GM12892 (cell line): ENCODE results near the gene RMDN3.

Source experiments
- DNase-seq: peaks from one replicate; pipeline ENCODE4 v3.0.0; 2011; ENCODE audit not compliant: insufficient read length
- FAIRE-seq: peaks from 2 replicates; lab custom pipeline; 2011; peaks lifted over from hg19 to GRCh38; lab: Jason Lieb, UNC
- POLR2A ChIP-seq: IDR thresholded peaks from 2 replicates; pipeline ENCODE4 v1.6.1; 2011; ENCODE audit warnings: low read depth, low read length, control low read depth
- POLR2AphosphoS5 ChIP-seq: IDR thresholded peaks from 2 replicates; pipeline ENCODE4 v1.6.1; 2011; ENCODE audit warnings: low read depth, low read length, control low read depth
- TAF1 ChIP-seq: IDR thresholded peaks from 2 replicates; pipeline ENCODE4 v1.6.1; 2011; ENCODE audit warnings: low read depth, mild to moderate bottlenecking, control low read depth, low read length, borderline replicate concordance

Gene RMDN3

GRCh38 chr15:40785814-40786213 is 30.8 kb upstream of the RMDN3 start:
- DNase-seq, result no peak
- no peak for FAIRE-seq
- no peak for TF ChIP-seq POLR2A
- no peak for TF ChIP-seq POLR2AphosphoS5
- no peak for TF ChIP-seq TAF1

DNA sequence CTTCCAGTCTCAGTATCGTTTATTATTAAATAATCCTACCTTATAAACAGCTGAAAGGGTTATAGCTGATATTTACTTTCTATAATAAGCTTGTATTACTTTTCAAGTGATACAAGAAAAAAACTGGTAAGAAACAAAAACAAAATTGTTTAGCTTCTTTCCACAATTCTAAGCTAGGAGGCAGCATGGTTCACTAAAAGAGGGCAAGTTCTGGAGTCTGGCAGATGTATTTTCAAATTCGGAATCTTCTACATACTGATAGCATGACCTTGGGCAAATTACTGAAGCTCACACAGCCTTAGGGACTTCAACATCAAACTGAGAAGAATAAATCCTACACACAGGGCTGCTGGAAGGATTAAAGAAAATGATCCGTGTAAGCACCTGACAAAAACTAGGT is 30.1 kb upstream of the RMDN3 start:
- no peak for TF ChIP-seq POLR2AphosphoS5
- no peak for FAIRE-seq
- DNase-seq, result no peak

- DNase-seq (peak; percentile 68), FAIRE-seq (peak; percentile 96)
- TF ChIP-seq POLR2AphosphoS5 (no peak), POLR2A (no peak)
These were observed 27.7 kb upstream of the RMDN3 start for GRCh38 chr15:40782609-40783227.

DNA sequence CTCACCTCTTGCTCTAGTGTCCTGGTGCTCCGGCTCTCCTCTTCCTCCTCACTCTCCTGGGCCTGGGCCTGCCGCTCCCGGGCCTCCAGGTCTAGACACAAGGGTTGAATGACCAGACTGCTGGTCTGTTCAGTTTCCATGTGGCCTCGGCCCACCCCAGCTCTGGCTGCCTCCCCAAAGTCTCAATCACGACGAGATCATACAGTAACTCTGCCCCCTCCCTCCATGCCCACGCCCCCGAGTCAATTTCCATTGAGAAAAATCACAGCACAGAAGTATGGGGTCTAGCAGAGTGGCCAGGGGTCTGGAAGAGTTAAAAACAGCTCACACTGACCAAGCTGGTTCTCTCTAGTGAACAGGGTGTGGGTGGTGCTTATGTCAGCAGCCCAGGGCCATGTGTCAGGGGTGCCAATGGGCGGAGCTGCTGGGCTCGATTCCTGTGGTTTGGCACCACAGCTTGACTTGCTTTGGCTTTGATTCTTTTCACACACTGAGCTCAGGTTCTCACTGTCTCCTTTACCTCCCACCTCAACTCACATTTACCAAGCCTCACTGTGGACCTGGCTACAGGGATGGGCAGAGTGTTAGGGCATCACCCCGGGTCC is 21.6 kb upstream of the RMDN3 start:
- no peak for FAIRE-seq
- TF ChIP-seq TAF1 (no peak), POLR2AphosphoS5 (no peak), POLR2A (no peak)
- no peak for DNase-seq

- FAIRE-seq (no peak), DNase-seq (no peak)
- TF ChIP-seq POLR2AphosphoS5 (no peak), POLR2A (no peak), TAF1 (no peak)
These were observed 20.9 kb upstream of the RMDN3 start for GRCh38 chr15:40775740-40776536.

DNA sequence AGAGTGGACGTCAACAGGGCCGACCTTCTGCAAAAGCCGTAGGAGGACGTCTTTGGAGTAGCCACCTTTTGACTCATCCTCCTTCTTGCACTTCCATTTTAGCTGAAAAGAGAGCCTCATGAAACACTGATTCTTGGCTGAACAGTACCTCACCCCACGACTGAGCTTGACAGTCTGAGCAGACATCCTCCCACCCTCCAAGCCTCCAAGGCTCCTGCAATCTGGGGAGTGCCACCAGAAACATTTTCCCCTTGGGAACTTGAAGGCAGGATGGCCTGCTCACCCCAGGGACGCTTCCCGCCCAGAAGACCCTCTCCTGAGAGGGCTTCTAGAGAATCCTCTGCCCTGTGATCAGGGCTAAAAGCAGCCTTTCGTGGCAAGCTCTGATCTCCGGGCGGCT is 20.0 kb upstream of the RMDN3 start:
- DNase-seq (no peak), FAIRE-seq (no peak)
- TF ChIP-seq TAF1 (no peak), POLR2A (no peak), POLR2AphosphoS5 (no peak)

DNA sequence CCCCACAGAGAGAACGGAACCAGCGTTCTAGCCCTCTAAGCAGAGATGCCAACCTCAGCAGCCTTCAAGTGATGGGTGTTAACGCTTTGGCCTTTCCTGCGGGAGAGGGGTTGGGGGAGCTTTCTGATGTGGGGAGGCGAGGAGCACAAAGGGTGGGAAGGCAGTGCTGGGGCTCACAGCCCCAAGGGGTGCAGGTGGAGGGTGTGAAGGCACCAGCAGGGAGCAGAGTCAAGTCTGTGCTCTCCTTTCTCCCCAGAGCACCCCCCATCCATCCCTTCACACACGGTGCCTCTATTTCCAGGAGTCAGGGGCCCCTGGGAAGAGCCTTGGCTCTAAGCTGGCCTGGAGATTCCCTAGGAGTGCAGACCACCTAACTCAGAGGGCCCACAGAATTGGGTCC is 18.8 kb upstream of the RMDN3 start:
- FAIRE-seq (no peak), DNase-seq (no peak)
- TF ChIP-seq TAF1 (no peak), POLR2AphosphoS5 (no peak), POLR2A (no peak)

DNA sequence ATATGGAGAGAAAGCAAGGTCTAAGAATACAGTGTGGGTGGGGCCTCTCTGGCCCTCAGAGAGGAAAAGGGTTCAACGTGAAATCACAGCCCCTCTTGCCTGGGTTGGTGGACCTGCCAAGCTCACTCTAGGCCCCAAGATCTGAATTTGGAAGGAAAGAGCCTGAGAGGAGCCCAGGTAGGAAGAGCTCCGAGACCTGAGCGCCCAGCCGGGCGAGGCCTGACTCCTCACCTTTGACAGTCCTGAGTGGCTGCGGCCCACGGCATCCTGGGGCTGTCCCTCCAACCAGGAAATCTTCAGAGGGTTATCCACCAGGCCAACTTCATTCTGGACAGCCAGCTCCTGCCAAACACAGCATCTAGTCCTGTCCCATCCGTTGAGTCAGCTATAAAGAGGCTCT is 18.4 kb upstream of the RMDN3 start:
- FAIRE-seq (no peak), DNase-seq (no peak)
- TF ChIP-seq TAF1 (no peak), POLR2A (no peak), POLR2AphosphoS5 (no peak)

DNA sequence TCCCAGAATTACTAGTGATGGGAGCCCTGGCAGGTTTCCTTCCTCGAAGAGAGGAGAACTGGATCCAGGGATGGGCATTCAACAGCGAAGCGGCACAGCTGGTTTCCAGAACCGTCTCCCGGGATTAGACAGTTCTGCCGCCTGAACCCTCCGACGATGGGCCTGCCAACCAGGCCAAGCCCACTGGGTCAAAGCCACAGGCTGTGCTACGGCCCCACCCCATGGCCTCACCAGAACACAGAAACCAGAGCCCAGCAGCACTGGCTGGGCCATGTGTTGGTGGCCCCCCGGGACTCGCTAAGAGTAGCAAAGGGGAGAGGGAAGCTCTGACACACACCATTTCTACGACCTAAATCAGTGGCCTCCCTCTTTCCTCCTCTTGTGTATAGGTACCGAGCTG is 17.0 kb upstream of the RMDN3 start:
- DNase-seq (no peak), FAIRE-seq (no peak)
- no peak for TF ChIP-seq POLR2AphosphoS5
- no peak for TF ChIP-seq POLR2A
- TF ChIP-seq TAF1, result no peak

DNA sequence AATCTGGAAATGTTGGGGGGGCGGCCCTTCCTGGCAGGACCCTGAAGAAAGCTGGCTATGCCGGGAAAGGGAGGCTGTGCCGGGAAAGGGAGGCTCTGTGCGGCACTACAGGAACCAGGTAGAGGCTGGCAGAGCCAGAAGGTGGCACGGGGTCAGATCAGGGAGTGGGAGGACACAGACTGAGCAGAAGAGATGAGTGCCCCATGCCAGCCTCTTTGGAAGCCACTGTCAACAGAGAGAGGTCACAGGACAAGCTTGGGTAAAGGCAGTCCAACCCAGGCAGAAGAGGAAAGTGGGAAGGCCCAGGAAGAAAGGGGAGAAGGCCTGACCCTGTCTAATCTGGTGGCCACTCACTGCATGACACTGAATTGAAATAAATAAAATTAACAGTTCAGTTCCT is 16.2 kb upstream of the RMDN3 start:
- DNase-seq (no peak), FAIRE-seq (no peak)
- TF ChIP-seq POLR2AphosphoS5 (no peak), TAF1 (no peak), POLR2A (no peak)

DNA sequence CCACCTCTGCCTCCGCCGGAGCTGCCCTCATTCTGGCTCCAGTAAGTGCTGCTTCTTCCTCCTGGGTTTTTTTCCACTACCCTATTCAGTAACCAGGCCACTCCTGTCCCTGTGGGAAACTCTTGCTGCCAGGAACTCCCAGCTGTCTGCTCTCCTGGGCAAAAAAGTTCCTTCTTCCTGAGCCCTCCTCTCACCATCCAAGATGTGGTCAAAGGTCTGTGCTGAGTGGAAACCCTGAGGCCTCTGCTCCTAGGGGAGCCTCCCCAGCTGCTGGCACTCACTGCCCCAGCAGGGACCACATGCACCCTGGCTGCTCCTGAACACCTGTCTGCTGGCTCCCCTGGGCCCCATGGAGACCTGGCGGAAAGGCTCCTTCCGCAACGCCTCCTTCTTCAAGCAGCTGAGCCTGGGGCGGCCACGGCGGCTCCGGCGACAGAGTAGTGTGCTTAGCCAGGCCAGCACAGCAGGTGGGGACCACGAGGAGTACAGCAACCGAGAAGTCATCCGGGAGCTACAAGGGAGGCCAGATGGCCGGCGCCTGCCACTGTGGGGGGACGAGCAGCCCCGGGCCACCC is 15.2 kb upstream of the RMDN3 start:
- DNase-seq, result no peak
- TF ChIP-seq POLR2A (no peak), POLR2AphosphoS5 (no peak), TAF1 (no peak)
- FAIRE-seq, result no peak
